ENCODE data around the gene COBLL1. TPM values are rescaled to one million over a fixed set of nuclear protein-coding genes. Genes with fewer than 3 reads are reported as not detected.

COBLL1 gene
- total and polyA plus RNA-seq, 4 donors: 16.3 to 114 (median 36.4) TPM

- H3K4me3 ChIP-seq (ENCODE audit: low read depth in 1 of 3, low read length in 3 of 3): no peak overlapping the region
- no peaks in the 10 kb centered on the region for H3K27me3 ChIP-seq (ENCODE audit: control insufficient read depth in 4 of 4, insufficient read depth in 4 of 4, low read length in 3 of 4)
- peak overlapping the region in 1 of 2 donors; percentile 66 for H3K9ac ChIP-seq (ENCODE audit: low read depth in 1 of 2, low read length in 2 of 2)
- H3K27ac ChIP-seq (ENCODE audit: low read depth in 1 of 2, low read length in 2 of 2): peak overlapping the region; percentile 4 to 41
- H3K4me1 ChIP-seq (ENCODE audit: control insufficient read depth in 4 of 4, insufficient read depth in 4 of 4, low read length in 3 of 4): peaks cover 1 to 46% (median 26%) of the 10 kb centered on the region in 4 donors
- peaks cover 0 to 20% (median 5%) of the 10 kb centered on the region in 4 donors for H3K36me3 ChIP-seq (ENCODE audit: control insufficient read depth in 4 of 4, insufficient read depth in 3 of 4, low read depth in 1 of 4, low read length in 3 of 4)
- TF ChIP-seq RAD21 (IDR thresholded peaks at IDR 0.05): peak; percentile 75 to 80
- TF ChIP-seq CTCF (IDR thresholded peaks at IDR 0.05; ENCODE audit: low read depth, low read length, missing input control): peak; percentile 52
- TF ChIP-seq, protein P1, sequence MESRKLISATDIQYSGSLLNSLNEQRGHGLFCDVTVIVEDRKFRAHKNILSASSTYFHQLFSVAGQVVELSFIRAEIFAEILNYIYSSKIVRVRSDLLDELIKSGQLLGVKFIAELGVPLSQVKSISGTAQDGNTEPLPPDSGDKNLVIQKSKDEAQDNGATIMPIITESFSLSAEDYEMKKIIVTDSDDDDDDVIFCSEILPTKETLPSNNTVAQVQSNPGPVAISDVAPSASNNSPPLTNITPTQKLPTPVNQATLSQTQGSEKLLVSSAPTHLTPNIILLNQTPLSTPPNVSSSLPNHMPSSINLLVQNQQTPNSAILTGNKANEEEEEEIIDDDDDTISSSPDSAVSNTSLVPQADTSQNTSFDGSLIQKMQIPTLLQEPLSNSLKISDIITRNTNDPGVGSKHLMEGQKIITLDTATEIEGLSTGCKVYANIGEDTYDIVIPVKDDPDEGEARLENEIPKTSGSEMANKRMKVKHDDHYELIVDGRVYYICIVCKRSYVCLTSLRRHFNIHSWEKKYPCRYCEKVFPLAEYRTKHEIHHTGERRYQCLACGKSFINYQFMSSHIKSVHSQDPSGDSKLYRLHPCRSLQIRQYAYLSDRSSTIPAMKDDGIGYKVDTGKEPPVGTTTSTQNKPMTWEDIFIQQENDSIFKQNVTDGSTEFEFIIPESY (IDR thresholded peaks at IDR 0.05): no peak
- TF ChIP-seq JUND (IDR thresholded peaks at IDR 0.05): no peak
- 53% methylated on average over 6 of the region's 6 CpGs for WGBS
- H3K9me3 ChIP-seq (ENCODE audit: control insufficient read depth in 4 of 4, low read length in 3 of 4): no peaks in the 10 kb centered on the region
- no peak for DNase-seq (ENCODE audit: low spot score)
Measured at GRCh38 chr2:164717000-164717803, 124.4 kb downstream of the COBLL1 start.

GRCh38 chr2:164714471-164714870 is 127.2 kb downstream of the COBLL1 start:
- peaks cover 1 to 58% (median 33%) of the 10 kb centered on the region in 4 donors for H3K4me1 ChIP-seq (ENCODE audit: control insufficient read depth in 4 of 4, insufficient read depth in 4 of 4, low read length in 3 of 4)
- TF ChIP-seq RXRA (IDR thresholded peaks at IDR 0.05): peak in 1 of 2 donors; percentile 23
- TF ChIP-seq HNF4A (conservative IDR thresholded peaks at IDR 0.05): peak in 1 of 2 donors; percentile 8
- TF ChIP-seq FOXA2 (IDR thresholded peaks at IDR 0.05): no peak
- 42% methylated on average over 1 of the region's 1 CpG for WGBS
- peaks cover 0 to 7% (median 2%) of the 10 kb centered on the region in 4 donors for H3K36me3 ChIP-seq (ENCODE audit: control insufficient read depth in 4 of 4, insufficient read depth in 3 of 4, low read depth in 1 of 4, low read length in 3 of 4)
- no peak overlapping the region for H3K4me3 ChIP-seq (ENCODE audit: low read depth in 1 of 3, low read length in 3 of 3)
- no peak for DNase-seq (ENCODE audit: low spot score)
- no peaks in the 10 kb centered on the region for H3K27me3 ChIP-seq (ENCODE audit: control insufficient read depth in 4 of 4, insufficient read depth in 4 of 4, low read length in 3 of 4)
- peak overlapping the region; percentile 40 to 65 for H3K27ac ChIP-seq (ENCODE audit: low read depth in 1 of 2, low read length in 2 of 2)
- peak overlapping the region in 1 of 2 donors; percentile 37 for H3K9ac ChIP-seq (ENCODE audit: low read depth in 1 of 2, low read length in 2 of 2)
- H3K9me3 ChIP-seq (ENCODE audit: control insufficient read depth in 4 of 4, low read length in 3 of 4): no peaks in the 10 kb centered on the region

- peak in 1 of 2 donors; percentile 51 for TF ChIP-seq JUND (IDR thresholded peaks at IDR 0.05)
- no peak for TF ChIP-seq MAX (IDR thresholded peaks at IDR 0.05)
- no peak for TF ChIP-seq CTCF (IDR thresholded peaks at IDR 0.05; ENCODE audit: low read depth, low read length, missing input control)
- TF ChIP-seq SP1 (IDR thresholded peaks at IDR 0.05): peak; percentile 56
- TF ChIP-seq TAF1 (conservative IDR thresholded peaks at IDR 0.05): peak; percentile 21
- TF ChIP-seq, protein P2, sequence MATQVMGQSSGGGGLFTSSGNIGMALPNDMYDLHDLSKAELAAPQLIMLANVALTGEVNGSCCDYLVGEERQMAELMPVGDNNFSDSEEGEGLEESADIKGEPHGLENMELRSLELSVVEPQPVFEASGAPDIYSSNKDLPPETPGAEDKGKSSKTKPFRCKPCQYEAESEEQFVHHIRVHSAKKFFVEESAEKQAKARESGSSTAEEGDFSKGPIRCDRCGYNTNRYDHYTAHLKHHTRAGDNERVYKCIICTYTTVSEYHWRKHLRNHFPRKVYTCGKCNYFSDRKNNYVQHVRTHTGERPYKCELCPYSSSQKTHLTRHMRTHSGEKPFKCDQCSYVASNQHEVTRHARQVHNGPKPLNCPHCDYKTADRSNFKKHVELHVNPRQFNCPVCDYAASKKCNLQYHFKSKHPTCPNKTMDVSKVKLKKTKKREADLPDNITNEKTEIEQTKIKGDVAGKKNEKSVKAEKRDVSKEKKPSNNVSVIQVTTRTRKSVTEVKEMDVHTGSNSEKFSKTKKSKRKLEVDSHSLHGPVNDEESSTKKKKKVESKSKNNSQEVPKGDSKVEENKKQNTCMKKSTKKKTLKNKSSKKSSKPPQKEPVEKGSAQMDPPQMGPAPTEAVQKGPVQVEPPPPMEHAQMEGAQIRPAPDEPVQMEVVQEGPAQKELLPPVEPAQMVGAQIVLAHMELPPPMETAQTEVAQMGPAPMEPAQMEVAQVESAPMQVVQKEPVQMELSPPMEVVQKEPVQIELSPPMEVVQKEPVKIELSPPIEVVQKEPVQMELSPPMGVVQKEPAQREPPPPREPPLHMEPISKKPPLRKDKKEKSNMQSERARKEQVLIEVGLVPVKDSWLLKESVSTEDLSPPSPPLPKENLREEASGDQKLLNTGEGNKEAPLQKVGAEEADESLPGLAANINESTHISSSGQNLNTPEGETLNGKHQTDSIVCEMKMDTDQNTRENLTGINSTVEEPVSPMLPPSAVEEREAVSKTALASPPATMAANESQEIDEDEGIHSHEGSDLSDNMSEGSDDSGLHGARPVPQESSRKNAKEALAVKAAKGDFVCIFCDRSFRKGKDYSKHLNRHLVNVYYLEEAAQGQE (IDR thresholded peaks at IDR 0.05): no peak
- no peak for TF ChIP-seq EGR1 (IDR thresholded peaks at IDR 0.05; ENCODE audit: low read depth in 2 of 2)
- no peak for TF ChIP-seq FOXA2 (IDR thresholded peaks at IDR 0.05)
- TF ChIP-seq ATF3 (IDR thresholded peaks at IDR 0.05): no peak
- TF ChIP-seq RXRA (IDR thresholded peaks at IDR 0.05): no peak
- TF ChIP-seq HNF4A (conservative IDR thresholded peaks at IDR 0.05): no peak
- WGBS: 18% methylated on average over 1 of the region's 1 CpG
- no peaks in the 10 kb centered on the region for H3K27me3 ChIP-seq (ENCODE audit: control insufficient read depth in 4 of 4, insufficient read depth in 4 of 4, low read length in 3 of 4)
- peak overlapping the region; percentile 78 to 88 for H3K27ac ChIP-seq (ENCODE audit: low read depth in 1 of 2, low read length in 2 of 2)
- peaks cover 0 to 2% (median 0%) of the 10 kb centered on the region in 4 donors for H3K36me3 ChIP-seq (ENCODE audit: control insufficient read depth in 4 of 4, insufficient read depth in 3 of 4, low read depth in 1 of 4, low read length in 3 of 4)
- peak overlapping the region; percentile 53 to 88 for H3K9ac ChIP-seq (ENCODE audit: low read depth in 1 of 2, low read length in 2 of 2)
- DNase-seq (ENCODE audit: low spot score): no peak
- no peaks in the 10 kb centered on the region for H3K9me3 ChIP-seq (ENCODE audit: control insufficient read depth in 4 of 4, low read length in 3 of 4)
- peaks cover 3 to 54% (median 32%) of the 10 kb centered on the region in 4 donors for H3K4me1 ChIP-seq (ENCODE audit: control insufficient read depth in 4 of 4, insufficient read depth in 4 of 4, low read length in 3 of 4)
- peak overlapping the region in 1 of 3 donors; percentile 35 for H3K4me3 ChIP-seq (ENCODE audit: low read depth in 1 of 3, low read length in 3 of 3)
Measured at GRCh38 chr2:164711766-164712138, 129.9 kb downstream of the COBLL1 start.
